ENCODE measurements around the gene MRPL4. TPM values are rescaled to one million over a fixed set of nuclear protein-coding genes. Genes with fewer than 3 reads are reported as not detected.
A peak's percentile ranks its signal among the peaks of the same experiment; 100 is the strongest.

MRPL4 gene
- total and polyA plus RNA-seq, 4 donors: 22.7 to 38.2 (median 26.4) TPM

GRCh38 chr19:10254244-10254643, 2.2 kb downstream of the MRPL4 start:
- H3K27me3 ChIP-seq (ENCODE audit: control insufficient read depth in 1 of 2, insufficient read depth in 2 of 2, low read length in 1 of 2): no peaks in the 10 kb centered on the region
- ATAC-seq (ENCODE audit: low FRiP score) (no peak), DNase-seq (no peak)
- peaks cover 0 to 2% of the 10 kb centered on the region in 2 donors for H3K36me3 ChIP-seq (ENCODE audit: control insufficient read depth in 1 of 2, insufficient read depth in 2 of 2, low read length in 1 of 2)
- H3K4me1 ChIP-seq (ENCODE audit: control insufficient read depth in 1 of 2, insufficient read depth in 2 of 2, low read length in 2 of 2): no peaks in the 10 kb centered on the region
- intact Hi-C loops (cut with DNase I): loop anchor here in 1 of 2 donors (5.0 kb wide), 1 partner anchor 322 kb away; no protein-coding TSS in a partner anchor
- H3K27ac ChIP-seq (ENCODE audit: low read depth in 1 of 2, low read length in 2 of 2): no peak overlapping the region
- no peaks in the 10 kb centered on the region for H3K9me3 ChIP-seq (ENCODE audit: control insufficient read depth, low read length)
- H3K4me3 ChIP-seq (ENCODE audit: low read length in 2 of 2): no peak overlapping the region
- WGBS, 2 donors: 95 to 100% methylated on average over 3 of the region's 3 CpGs

- ATAC-seq (ENCODE audit: low FRiP score) (no peak), DNase-seq (no peak)
- WGBS, 2 donors: 91 to 96% methylated on average over 2 of the region's 2 CpGs
- H3K27ac ChIP-seq (ENCODE audit: low read depth in 1 of 2, low read length in 2 of 2): no peak overlapping the region
- intact Hi-C loops (cut with DNase I): no loop called here
- no peaks in the 10 kb centered on the region for H3K4me1 ChIP-seq (ENCODE audit: control insufficient read depth in 1 of 2, insufficient read depth in 2 of 2, low read length in 2 of 2)
- no peak overlapping the region for H3K4me3 ChIP-seq (ENCODE audit: low read length in 2 of 2)
- no peaks in the 10 kb centered on the region for H3K9me3 ChIP-seq (ENCODE audit: control insufficient read depth, low read length)
- peaks cover 0 to 2% of the 10 kb centered on the region in 2 donors for H3K36me3 ChIP-seq (ENCODE audit: control insufficient read depth in 1 of 2, insufficient read depth in 2 of 2, low read length in 1 of 2)
- no peaks in the 10 kb centered on the region for H3K27me3 ChIP-seq (ENCODE audit: control insufficient read depth in 1 of 2, insufficient read depth in 2 of 2, low read length in 1 of 2)
These were observed 3.3 kb downstream of the MRPL4 start for GRCh38 chr19:10255358-10255757.

- no peak overlapping the region for H3K27ac ChIP-seq (ENCODE audit: low read depth in 1 of 2, low read length in 2 of 2)
- ATAC-seq (ENCODE audit: low FRiP score) (no peak), DNase-seq (no peak)
- H3K4me3 ChIP-seq (ENCODE audit: low read length in 2 of 2): no peak overlapping the region
- H3K4me1 ChIP-seq (ENCODE audit: control insufficient read depth in 1 of 2, insufficient read depth in 2 of 2, low read length in 2 of 2): no peaks in the 10 kb centered on the region
- intact Hi-C loops (cut with DNase I): no loop called here
- peaks cover 0 to 2% of the 10 kb centered on the region in 2 donors for H3K36me3 ChIP-seq (ENCODE audit: control insufficient read depth in 1 of 2, insufficient read depth in 2 of 2, low read length in 1 of 2)
- H3K9me3 ChIP-seq (ENCODE audit: control insufficient read depth, low read length): no peaks in the 10 kb centered on the region
- 86 to 87% methylated on average over 18 of the region's 18 CpGs for WGBS, 2 donors
- no peaks in the 10 kb centered on the region for H3K27me3 ChIP-seq (ENCODE audit: control insufficient read depth in 1 of 2, insufficient read depth in 2 of 2, low read length in 1 of 2)
These were observed 4.5 kb downstream of the MRPL4 start for GRCh38 chr19:10256551-10256950.

GRCh38 chr19:10256970-10257615, 5.1 kb downstream of the MRPL4 start:
- Histone ChIP-seq H3K27ac (ENCODE audit: low read depth in 1 of 2, low read length in 2 of 2) (no peak overlapping the region), H3K36me3 (ENCODE audit: control insufficient read depth in 1 of 2, insufficient read depth in 2 of 2, low read length in 1 of 2) (peaks cover 0 to 2% of the 10 kb centered on the region in 2 donors), H3K4me1 (ENCODE audit: control insufficient read depth in 1 of 2, insufficient read depth in 2 of 2, low read length in 2 of 2) (no peaks in the 10 kb centered on the region), H3K27me3 (ENCODE audit: control insufficient read depth in 1 of 2, insufficient read depth in 2 of 2, low read length in 1 of 2) (no peaks in the 10 kb centered on the region), H3K4me3 (ENCODE audit: low read length in 2 of 2) (no peak overlapping the region), H3K9me3 (ENCODE audit: control insufficient read depth, low read length) (no peaks in the 10 kb centered on the region)
- intact Hi-C loops (cut with DNase I): no loop called here
- DNase-seq: no peak
- ATAC-seq (ENCODE audit: low FRiP score): no peak
- WGBS, 2 donors: 83 to 85% methylated on average over 9 of the region's 9 CpGs

- Histone ChIP-seq H3K36me3 (ENCODE audit: control insufficient read depth in 1 of 2, insufficient read depth in 2 of 2, low read length in 1 of 2) (peaks cover 0 to 2% of the 10 kb centered on the region in 2 donors), H3K4me3 (ENCODE audit: low read length in 2 of 2) (no peak overlapping the region), H3K4me1 (ENCODE audit: control insufficient read depth in 1 of 2, insufficient read depth in 2 of 2, low read length in 2 of 2) (no peaks in the 10 kb centered on the region), H3K27me3 (ENCODE audit: control insufficient read depth in 1 of 2, insufficient read depth in 2 of 2, low read length in 1 of 2) (no peaks in the 10 kb centered on the region), H3K9me3 (ENCODE audit: control insufficient read depth, low read length) (no peaks in the 10 kb centered on the region), H3K27ac (ENCODE audit: low read depth in 1 of 2, low read length in 2 of 2) (no peak overlapping the region)
- intact Hi-C loops (cut with DNase I): no loop called here
- 95% methylated on average over 18 of the region's 18 CpGs for WGBS, 2 donors
- ATAC-seq (ENCODE audit: low FRiP score) (no peak), DNase-seq (no peak)
These were observed 6.2 kb downstream of the MRPL4 start for GRCh38 chr19:10258080-10258710.

GRCh38 chr19:10259162-10259905, 7.3 kb downstream of the MRPL4 start:
- Histone ChIP-seq H3K9me3 (ENCODE audit: control insufficient read depth, low read length) (no peaks in the 10 kb centered on the region), H3K27me3 (ENCODE audit: control insufficient read depth in 1 of 2, insufficient read depth in 2 of 2, low read length in 1 of 2) (no peaks in the 10 kb centered on the region), H3K4me3 (ENCODE audit: low read length in 2 of 2) (no peak overlapping the region), H3K36me3 (ENCODE audit: control insufficient read depth in 1 of 2, insufficient read depth in 2 of 2, low read length in 1 of 2) (peaks cover 0 to 2% of the 10 kb centered on the region in 2 donors), H3K4me1 (ENCODE audit: control insufficient read depth in 1 of 2, insufficient read depth in 2 of 2, low read length in 2 of 2) (no peaks in the 10 kb centered on the region), H3K27ac (ENCODE audit: low read depth in 1 of 2, low read length in 2 of 2) (no peak overlapping the region)
- DNase-seq: peak; percentile 90 to 93
- 59 to 61% methylated on average over 32 of the region's 32 CpGs for WGBS, 2 donors
- ATAC-seq (ENCODE audit: low FRiP score): peak; percentile 71
- intact Hi-C loops (cut with DNase I): no loop called here

- ATAC-seq (ENCODE audit: low FRiP score) (no peak), DNase-seq (no peak)
- Histone ChIP-seq H3K27ac (ENCODE audit: low read depth in 1 of 2, low read length in 2 of 2) (no peak overlapping the region), H3K27me3 (ENCODE audit: control insufficient read depth in 1 of 2, insufficient read depth in 2 of 2, low read length in 1 of 2) (no peaks in the 10 kb centered on the region), H3K36me3 (ENCODE audit: control insufficient read depth in 1 of 2, insufficient read depth in 2 of 2, low read length in 1 of 2) (peaks cover 0 to 2% of the 10 kb centered on the region in 2 donors), H3K4me3 (ENCODE audit: low read length in 2 of 2) (no peak overlapping the region), H3K9me3 (ENCODE audit: control insufficient read depth, low read length) (no peaks in the 10 kb centered on the region), H3K4me1 (ENCODE audit: control insufficient read depth in 1 of 2, insufficient read depth in 2 of 2, low read length in 2 of 2) (no peaks in the 10 kb centered on the region)
- intact Hi-C loops (cut with DNase I): no loop called here
- WGBS, 2 donors: 82 to 91% methylated on average over 8 of the region's 8 CpGs
These were observed 8.1 kb downstream of the MRPL4 start for GRCh38 chr19:10260141-10260584.

GRCh38 chr19:10262771-10263170, 10.8 kb downstream of the MRPL4 start:
- Histone ChIP-seq H3K4me1 (ENCODE audit: control insufficient read depth in 1 of 2, insufficient read depth in 2 of 2, low read length in 2 of 2) (no peaks in the 10 kb centered on the region), H3K27me3 (ENCODE audit: control insufficient read depth in 1 of 2, insufficient read depth in 2 of 2, low read length in 1 of 2) (no peaks in the 10 kb centered on the region), H3K27ac (ENCODE audit: low read depth in 1 of 2, low read length in 2 of 2) (no peak overlapping the region), H3K4me3 (ENCODE audit: low read length in 2 of 2) (no peak overlapping the region), H3K9me3 (ENCODE audit: control insufficient read depth, low read length) (no peaks in the 10 kb centered on the region), H3K36me3 (ENCODE audit: control insufficient read depth in 1 of 2, insufficient read depth in 2 of 2, low read length in 1 of 2) (no peaks in the 10 kb centered on the region)
- DNase-seq (no peak), ATAC-seq (ENCODE audit: low FRiP score) (no peak)
- 76 to 78% methylated on average over 7 of the region's 7 CpGs for WGBS, 2 donors
- intact Hi-C loops (cut with DNase I): no loop called here
